HepG2 (cell line): ENCODE results near the gene CBY1. TPM values are rescaled to one million over a fixed set of nuclear protein-coding genes. Genes with fewer than 3 reads are reported as not detected.

ENCODE experiments used
- ATAC-seq: fragments of 200-7000 bp; cut with Tn5 transposase; 3 replicates; pipeline ENCODE4 v1.9.1; 2020; ENCODE audit warnings: mild to moderate bottlenecking, moderate library complexity
- BruUV-seq: library from RNA; stranded (reverse); fragments of 400-500 nt; replicated peaks from 2 replicates; lab custom pipeline; 2021; lab: Mats Ljungman, UMichigan
- CTCF ChIA-PET: fragments of 300-600 bp; formaldehyde crosslinking; extraction: SDS; loops from one replicate; lab custom pipeline; 2021; ENCODE audit warnings: low total read pairs, inconsistent platforms, low intra/inter-chr PET ratio; lab: Yijun Ruan, JAX
- POLR2A ChIA-PET: fragments of 350-600 bp; sonication (Branson Sonifier 250); formaldehyde crosslinking; loops from one replicate; lab custom pipeline; 2020; ENCODE audit warnings: antibody characterized with exemption, inconsistent platforms; lab: Yijun Ruan, JAX
- DNase-seq: peaks from one replicate; pipeline ENCODE4 v3.0.0-alpha.2; 2015; ENCODE audit warnings: low spot score
- FAIRE-seq: peaks from 3 replicates; lab custom pipeline; 2011; peaks lifted over from hg19 to GRCh38; lab: Jason Lieb, UNC
- H2AFZ ChIP-seq: one replicate; pipeline ENCODE4 v1.6.1; 2011; ENCODE audit warnings: low read length, inconsistent platforms
- H3K27ac ChIP-seq: fragments of 300-600 bp; 3 replicates; pipeline ENCODE4 v1.8.0; 2011; ENCODE audit warnings: mixed run types, mild to moderate bottlenecking, mixed read lengths, low read length, inconsistent platforms; ENCODE audit not compliant: insufficient read depth; ENCODE audit errors: extremely low read length
- H3K27me3 ChIP-seq, 2 experiments: fragments of 200-600 bp in 1 of 2; 2 replicates in 1 of 2; 3 replicates in 1 of 2; pipeline versions ENCODE4 v1.6.0 to v1.8.0; 2011; ENCODE audit warnings: low read length in 2 of 2, mild to moderate bottlenecking in 2 of 2, moderate library complexity in 2 of 2, inconsistent platforms in 1 of 2; ENCODE audit not compliant: insufficient read depth in 2 of 2, control insufficient read depth in 1 of 2
- H3K36me3 ChIP-seq, 2 experiments: fragments of 200-600 bp in 1 of 2; replicated peaks in 1 of 2; 2 replicates in 1 of 2; 3 replicates in 1 of 2; pipeline versions ENCODE4 v1.5.1 to v1.8.0; 2011; ENCODE audit warnings: low read length in 2 of 2, inconsistent platforms in 1 of 2; ENCODE audit not compliant: insufficient read depth in 2 of 2, control insufficient read depth in 1 of 2
- H3K4me1 ChIP-seq: 2 replicates; pipeline ENCODE4 v1.5.1; 2012; ENCODE audit warnings: low read length, inconsistent platforms; ENCODE audit not compliant: insufficient read depth
- H3K4me2 ChIP-seq: 2 replicates; pipeline ENCODE4 v1.6.0; 2011; ENCODE audit warnings: low read depth, low read length, inconsistent platforms
- H3K4me3 ChIP-seq, 3 experiments: fragments of 200-600 bp in 1 of 3; sonication (generic), shearing (Covaris generic) in 1 of 3; replicated peaks in 1 of 3; 2 replicates each; pipeline ENCODE4 v1.5.1; 2011 to 2016; ENCODE audit warnings: low read length in 3 of 3, inconsistent platforms in 2 of 3, low read depth in 2 of 3, mild to moderate bottlenecking in 2 of 3, control low read depth in 1 of 3, mixed read lengths in 1 of 3; ENCODE audit not compliant: insufficient read depth in 1 of 3
- H3K79me2 ChIP-seq: one replicate; pipeline ENCODE4 v1.6.1; 2011; ENCODE audit warnings: low read length, inconsistent platforms; ENCODE audit not compliant: insufficient read depth
- H3K9ac ChIP-seq: 2 replicates; pipeline ENCODE4 v1.6.0; 2011; ENCODE audit warnings: mild to moderate bottlenecking, low read depth, low read length, inconsistent platforms; ENCODE audit not compliant: insufficient read depth
- H3K9me3 ChIP-seq: 2 replicates; pipeline ENCODE4 v1.5.1; 2012; ENCODE audit warnings: mild to moderate bottlenecking, low read length
- H4K20me1 ChIP-seq: 2 replicates; pipeline ENCODE4 v1.6.0; 2011; ENCODE audit warnings: inconsistent platforms, mild to moderate bottlenecking, low read length, moderate library complexity; ENCODE audit not compliant: insufficient read depth
- DNMT1 ChIP-seq: sonication (generic); formaldehyde crosslinking; IDR thresholded peaks from 2 replicates; pipeline ENCODE4 v1.5.1; 2020; ENCODE audit warnings: mild to moderate bottlenecking, missing genetic modification reagents
- ETS1 ChIP-seq: sonication (generic); formaldehyde crosslinking; IDR thresholded peaks from 2 replicates; pipeline ENCODE4 v1.4.0; 2020; ENCODE audit warnings: missing genetic modification reagents
- GTF3A ChIP-seq: sonication (generic); formaldehyde crosslinking; conservative IDR thresholded peaks from 2 replicates; pipeline ENCODE4 v1.4.0; 2020; ENCODE audit warnings: mild to moderate bottlenecking, missing genetic modification reagents
- MBNL3 ChIP-seq: fragments of 250-450 bp; sonication (Bioruptor Pico); conservative IDR thresholded peaks from 2 replicates; pipeline ENCODE4 v1.8.0; 2022; ENCODE audit warnings: mild to moderate bottlenecking, inconsistent platforms
- POGZ ChIP-seq: sonication (generic); formaldehyde crosslinking; IDR thresholded peaks from 2 replicates; pipeline ENCODE4 v1.4.0; 2020; ENCODE audit warnings: mild to moderate bottlenecking, missing genetic modification reagents
- SRSF4 ChIP-seq: fragments of 200-400 bp; formaldehyde crosslinking; IDR thresholded peaks from one replicate; pipeline ENCODE4 v1.6.1; 2018; ENCODE audit warnings: mild to moderate bottlenecking, low read depth, low read length, moderate library complexity; ENCODE audit not compliant: poor library complexity, severe bottlenecking
- ZBTB42 ChIP-seq: sonication (generic); formaldehyde crosslinking; IDR thresholded peaks from 2 replicates; pipeline ENCODE4 v1.5.0; 2020; ENCODE audit warnings: mild to moderate bottlenecking, missing genetic modification reagents
- ZFP62 ChIP-seq: sonication (generic); formaldehyde crosslinking; IDR thresholded peaks from 2 replicates; pipeline ENCODE4 v1.4.0; 2020; ENCODE audit warnings: missing genetic modification reagents
- ZNF24 ChIP-seq: fragments of 450-650 bp; IDR thresholded peaks from 2 replicates; pipeline ENCODE4 v1.6.1; 2017; ENCODE audit warnings: antibody characterized with exemption, mild to moderate bottlenecking
- ZNF275 ChIP-seq: sonication (generic); formaldehyde crosslinking; IDR thresholded peaks from 2 replicates; pipeline ENCODE4 v1.8.0; 2022; ENCODE audit warnings: missing genetic modification reagents, mild to moderate bottlenecking, inconsistent platforms, borderline replicate concordance
- ZNF276 ChIP-seq: sonication (generic); formaldehyde crosslinking; IDR thresholded peaks from 2 replicates; pipeline ENCODE4 v1.4.0; 2020; ENCODE audit warnings: mild to moderate bottlenecking, low read depth, missing genetic modification reagents
- ZNF280B ChIP-seq: sonication (generic); formaldehyde crosslinking; IDR thresholded peaks from 2 replicates; pipeline ENCODE4 v1.5.0; 2020; ENCODE audit warnings: missing genetic modification reagents, mild to moderate bottlenecking, borderline replicate concordance
- ZNF484 ChIP-seq: sonication (generic); formaldehyde crosslinking; IDR thresholded peaks from 2 replicates; pipeline ENCODE4 v1.5.1; 2020; ENCODE audit warnings: mild to moderate bottlenecking, low read depth, missing genetic modification reagents, borderline replicate concordance
- ZNF614 ChIP-seq: IDR thresholded peaks from 2 replicates; pipeline ENCODE4 v1.6.1; 2018; ENCODE audit warnings: missing biosample characterization, missing genetic modification reagents, inconsistent platforms, borderline replicate concordance
- WGBS: methylation state at CpG from one replicate; pipeline ENCODE4 v1.1.6; 2017; ENCODE audit warnings: low lambda C conversion rate; 5-methylcytosine and 5-hydroxymethylcytosine counted together
- in situ Hi-C: cut with HindIII; loops from 2 replicates; pipeline ENCODE4 v1.10.0; 2017; ENCODE audit warnings: low pct_unique_long_range_greater_than_20kb; ENCODE audit not compliant: extremely low pct_ligation_motif_present
- intact Hi-C: fragments of 100-400 bp; cut with micrococcal nuclease; formaldehyde crosslinking; loops from one replicate; pipeline ENCODE4 v1.10.0; 2022; ENCODE audit not compliant: unreplicated experiment
- polyA plus RNA-seq, 8 experiments: library from polyadenylated mRNA; depleted of rRNA in 3 of 8; stranded (reverse) in 7 of 8; unstranded in 1 of 8; fragments of >200 nt; fragmentation: Illumina TruSeq in 4 of 8; extraction: Trizol in 4 of 8; gene quantifications; 2 replicates each; pipeline versions ENCODE4 v1.2.1 to v1.2.3, GENCODE V29; 2011 to 2016; ENCODE audit warnings: low read depth in 4 of 8, missing spikeins in 1 of 8, mixed read lengths in 1 of 8; ENCODE audit not compliant: insufficient read depth in 1 of 8
- total RNA-seq, 5 experiments: library from RNA; depleted of rRNA; stranded (reverse); fragments of >200 nt; fragmentation: Illumina TruSeq; extraction: Trizol; gene quantifications; 2 replicates each; pipeline ENCODE4 v1.2.3, GENCODE V29; 2016; ENCODE audit warnings: low read depth in 1 of 5

CBY1 gene
- total and polyA plus RNA-seq, 2 of the 13 experiments (the other 11 are each of a cell fraction or from before 2014, with no cell fraction given) = 19.7 to 20.3 TPM

- no peak for TF ChIP-seq ZNF276 (CRISPR knock-in tag)
- peak; percentile 71; the same call in 1 of the 2 replicates for TF ChIP-seq POGZ (CRISPR knock-in tag)
- no peak for TF ChIP-seq ZNF24
- TF ChIP-seq ETS1 = no peak
Observed at GRCh38 chr22:38700789-38701628, 44.6 kb downstream of the CBY1 start, which contains the start of gene JOSD1 (continued).

GRCh38 chr22:38704654-38705234, 48.3 kb downstream of the CBY1 start:
- BruUV-seq = no TSS peak
- peak overlapping the region; percentile 83 for H3K4me2 ChIP-seq
- H3K27ac ChIP-seq = peak overlapping the region; percentile 81
- H3K4me1 ChIP-seq = peaks cover 49% of the 10 kb centered on the region
- peak overlapping the region; percentile 76 for H3K9ac ChIP-seq
- ChIA-PET POLR2A (interaction anchor here (0.6 to 5.8 kb wide), 6 partner anchors 8 to 62 kb away, joined by 3 to 51 read pairs (median 4); partner anchors contain the start of gene TOMM22), CTCF (no interaction called here)
- peak; percentile 34 for FAIRE-seq
- H3K4me3 ChIP-seq = peak overlapping the region; percentile 59 to 64 (median 62)
- intact Hi-C loops (no loop called here), in situ Hi-C loops (no loop called here)
- H3K36me3 ChIP-seq = peaks cover 2 to 6% of the 10 kb centered on the region in 2 experiments; a peak in 4 of 5 replicates
- H4K20me1 ChIP-seq = peaks cover 28% of the 10 kb centered on the region
- H3K27me3 ChIP-seq = no peaks in the 10 kb centered on the region; a peak in 1 of 5 replicates
- WGBS = 1% methylated on average over 10 of the region's 10 CpGs
- no peaks in the 10 kb centered on the region for H3K9me3 ChIP-seq
- DNase-seq = peak; percentile 44
- no peak for ATAC-seq
- peaks cover 45% of the 10 kb centered on the region for H3K79me2 ChIP-seq
- H2AFZ ChIP-seq = no peak overlapping the region
- TF ChIP-seq DNMT1 (CRISPR knock-in tag) (no peak), GTF3A (CRISPR knock-in tag) (no peak), ZNF275 (CRISPR knock-in tag) (no peak), MBNL3 (CRISPR knock-in tag) (no peak), ZNF614 (CRISPR knock-in tag) (0 out of 2 replicates have a peak, but pooled peaks have one; percentile 0), ZNF280B (CRISPR knock-in tag) (no peak), ZNF484 (no peak), ZBTB42 (CRISPR knock-in tag) (no peak), ZFP62 (CRISPR knock-in tag) (no peak), SRSF4 (no peak)
